ENCODE results near the gene MSLN.
"Not testable (repeated sequence)": the region's sequence is repeated elsewhere in the genome, so short reads cannot be mapped to it uniquely, and the experiment has no call there.

The MSLN gene

DNA sequence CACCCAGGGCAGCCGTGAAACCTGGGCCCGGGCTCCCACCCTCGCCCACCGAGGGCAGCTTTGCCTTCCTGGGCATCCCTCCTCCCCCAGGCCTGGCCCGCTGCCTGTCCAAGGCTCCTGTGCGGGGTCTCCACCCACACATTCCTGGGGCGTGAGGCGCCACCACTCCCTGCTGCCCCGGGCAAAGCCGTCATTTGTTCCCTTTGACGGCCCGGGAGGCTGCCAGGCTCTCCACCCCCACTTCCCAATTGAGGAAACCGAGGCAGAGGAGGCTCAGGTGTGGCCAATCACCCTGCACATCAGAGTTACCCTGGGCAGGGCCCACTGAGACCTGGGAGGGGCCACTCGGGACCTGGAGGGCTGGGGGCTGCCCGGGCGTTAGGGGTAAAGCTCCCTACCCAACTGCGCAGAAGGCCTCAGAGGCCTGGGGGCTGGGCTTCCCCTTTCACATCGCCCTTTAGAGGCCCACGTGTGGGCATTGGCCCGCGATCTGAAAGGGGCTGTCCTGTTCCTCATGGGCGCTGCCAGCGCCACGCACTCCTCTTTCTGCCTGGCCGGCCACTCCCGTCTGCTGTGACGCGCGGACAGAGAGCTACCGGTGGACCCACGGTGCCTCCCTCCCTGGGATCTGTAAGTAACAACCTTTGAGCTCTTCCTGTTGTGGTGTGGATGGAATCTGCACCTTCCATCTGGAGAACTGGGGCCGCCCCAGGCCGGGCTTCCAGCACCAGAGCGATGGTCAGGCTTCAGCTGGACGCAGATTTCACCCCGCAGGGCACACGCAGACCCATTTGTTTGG, at the start of gene MSLN:
Gene MSLN (plus strand): TSS at position 190 of the 799 bp plus-strand sequence. CDS start 1,947 bp downstream, outside the sequence.
- H3K27me3 Mint-ChIP-seq, result peaks cover 6% of the 10 kb centered on the region
- no peak within 1 kb of the TSS for H3K27ac Mint-ChIP-seq
- no peak within 1 kb of the TSS for H3K4me3 Mint-ChIP-seq
- H3K9me3 Mint-ChIP-seq (ENCODE audit: low read depth), result no peaks in the 10 kb centered on the region
- no peaks in the 10 kb centered on the region for H3K36me3 Mint-ChIP-seq
- no peaks in the 10 kb centered on the region for H3K4me1 Mint-ChIP-seq (ENCODE audit: low read depth)

DNA sequence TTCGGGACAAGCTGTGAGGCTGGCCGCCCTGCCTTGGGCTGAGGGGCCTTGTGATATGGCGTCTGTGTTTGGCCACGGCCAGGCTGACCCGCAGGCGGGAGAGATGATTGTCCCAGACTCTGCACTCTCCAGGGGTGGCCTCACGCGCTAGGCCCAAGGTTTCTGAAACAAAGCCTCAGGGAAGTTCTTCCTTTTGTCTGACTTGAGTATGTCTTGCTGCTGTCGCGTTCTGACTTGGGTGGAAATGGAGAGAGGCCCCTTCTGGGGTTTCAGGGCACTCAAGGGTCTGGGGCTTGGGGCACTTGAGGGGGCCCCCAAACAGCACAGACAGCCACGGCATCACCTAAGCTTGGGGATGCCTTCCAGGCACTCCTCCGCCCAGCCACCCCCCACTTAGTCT, 49.5 kb upstream of the MSLN start:
- Mint-ChIP-seq H3K9me3 (ENCODE audit: low read depth) (no peaks in the 10 kb centered on the region), H3K36me3 (no peaks in the 10 kb centered on the region), H3K27ac (no peak overlapping the region), H3K4me3 (no peak overlapping the region), H3K4me1 (ENCODE audit: low read depth) (peaks cover 8% of the 10 kb centered on the region), H3K27me3 (peaks cover 15% of the 10 kb centered on the region)

DNA sequence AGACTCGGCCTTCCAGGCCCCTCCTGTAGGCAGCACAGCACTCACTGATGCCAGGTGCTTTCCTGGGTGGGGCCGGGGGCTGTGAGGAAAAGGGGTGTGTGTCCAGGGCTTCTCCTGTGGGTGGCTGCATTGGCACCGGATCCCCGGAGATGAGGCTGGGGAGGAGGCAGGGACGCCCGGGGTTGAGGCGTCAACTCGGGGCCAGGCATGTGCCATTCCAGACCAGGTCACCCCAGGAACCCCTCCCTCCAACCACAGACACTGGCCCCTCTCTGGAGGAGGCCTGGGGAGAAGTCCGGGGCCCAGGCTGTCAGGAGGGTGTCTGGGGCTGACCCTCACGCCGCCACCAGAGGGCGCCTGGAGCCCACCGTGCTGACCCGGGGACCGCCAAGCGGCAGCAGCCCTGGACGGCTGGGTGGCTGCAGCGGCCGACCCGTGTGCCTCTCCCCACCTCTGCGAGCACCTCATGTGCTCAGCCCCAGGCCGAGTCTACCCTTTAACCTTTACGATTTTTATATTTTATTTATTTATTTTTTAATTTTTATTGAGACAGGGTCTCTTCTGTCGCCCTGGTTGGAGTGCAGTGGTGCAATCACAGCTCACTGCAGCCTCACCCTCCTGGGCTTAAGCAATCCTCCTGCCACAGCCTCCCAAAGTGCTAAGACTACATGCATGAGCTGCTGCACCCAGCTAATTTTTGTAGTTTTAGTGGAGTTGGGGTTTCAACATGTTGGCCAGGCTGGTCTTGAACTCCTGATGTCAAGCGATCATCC, 48.8 kb upstream of the MSLN start:
- no peaks in the 10 kb centered on the region for H3K36me3 Mint-ChIP-seq
- peaks cover 15% of the 10 kb centered on the region for H3K27me3 Mint-ChIP-seq
- peaks cover 7% of the 10 kb centered on the region for H3K4me1 Mint-ChIP-seq (ENCODE audit: low read depth)
- H3K27ac Mint-ChIP-seq, result no peak overlapping the region
- no peaks in the 10 kb centered on the region for H3K9me3 Mint-ChIP-seq (ENCODE audit: low read depth)
- no peak overlapping the region for H3K4me3 Mint-ChIP-seq

DNA sequence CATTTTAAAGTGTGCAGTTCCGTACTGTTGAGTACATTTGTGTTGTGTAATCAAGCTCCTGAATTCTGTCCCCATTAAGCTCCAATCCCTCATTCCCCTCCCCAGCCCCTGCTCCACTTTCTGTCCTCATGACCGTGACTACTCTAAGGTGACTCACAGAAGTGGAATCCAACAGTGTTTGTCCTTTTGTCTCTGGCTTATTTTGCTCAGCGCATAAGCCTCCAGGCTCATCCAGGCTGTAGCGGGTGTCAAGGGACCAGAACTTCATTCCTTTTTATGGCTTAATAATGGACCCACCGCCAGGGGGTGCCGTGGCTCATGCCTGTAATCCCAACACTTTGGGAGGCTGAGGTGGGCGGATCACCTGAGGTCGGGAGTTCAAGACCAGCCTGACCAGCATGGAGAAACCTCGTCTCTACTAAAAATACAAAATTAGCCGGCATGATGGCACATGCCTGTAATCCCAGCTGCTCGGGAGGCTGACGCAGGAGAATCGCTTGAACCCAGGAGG, 47.7 kb upstream of the MSLN start:
- not testable (repeated sequence) for H3K4me1 Mint-ChIP-seq (ENCODE audit: low read depth); H3K9me3 Mint-ChIP-seq (ENCODE audit: low read depth); H3K27ac Mint-ChIP-seq; H3K4me3 Mint-ChIP-seq; H3K36me3 Mint-ChIP-seq
- peaks cover 13% of the 10 kb centered on the region for H3K27me3 Mint-ChIP-seq

DNA sequence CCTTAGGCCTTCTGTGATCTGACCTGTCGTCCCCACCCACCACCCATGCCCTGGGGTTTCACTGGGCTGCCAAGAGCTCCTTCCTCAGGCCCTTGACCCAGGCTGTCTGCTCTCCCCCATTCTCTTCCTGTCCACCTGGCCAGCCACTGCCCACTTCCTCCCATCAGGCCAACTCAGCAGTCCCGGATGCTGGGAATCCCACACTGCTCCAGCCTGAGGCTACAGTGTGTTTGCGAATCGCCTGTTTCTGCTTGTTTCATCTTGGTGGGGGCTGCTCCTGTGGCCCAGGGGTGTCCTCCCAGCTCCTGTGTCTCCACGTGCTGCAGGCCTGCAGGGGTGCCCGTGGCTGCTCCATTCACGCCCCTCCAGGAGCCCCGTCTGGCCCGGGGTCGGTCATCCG, 46.5 kb upstream of the MSLN start:
- Mint-ChIP-seq H3K9me3 (ENCODE audit: low read depth) (no peaks in the 10 kb centered on the region), H3K36me3 (no peaks in the 10 kb centered on the region), H3K4me1 (ENCODE audit: low read depth) (peaks cover 10% of the 10 kb centered on the region), H3K27ac (no peak overlapping the region), H3K4me3 (peak overlapping the region; percentile 3), H3K27me3 (peaks cover 3% of the 10 kb centered on the region)

DNA sequence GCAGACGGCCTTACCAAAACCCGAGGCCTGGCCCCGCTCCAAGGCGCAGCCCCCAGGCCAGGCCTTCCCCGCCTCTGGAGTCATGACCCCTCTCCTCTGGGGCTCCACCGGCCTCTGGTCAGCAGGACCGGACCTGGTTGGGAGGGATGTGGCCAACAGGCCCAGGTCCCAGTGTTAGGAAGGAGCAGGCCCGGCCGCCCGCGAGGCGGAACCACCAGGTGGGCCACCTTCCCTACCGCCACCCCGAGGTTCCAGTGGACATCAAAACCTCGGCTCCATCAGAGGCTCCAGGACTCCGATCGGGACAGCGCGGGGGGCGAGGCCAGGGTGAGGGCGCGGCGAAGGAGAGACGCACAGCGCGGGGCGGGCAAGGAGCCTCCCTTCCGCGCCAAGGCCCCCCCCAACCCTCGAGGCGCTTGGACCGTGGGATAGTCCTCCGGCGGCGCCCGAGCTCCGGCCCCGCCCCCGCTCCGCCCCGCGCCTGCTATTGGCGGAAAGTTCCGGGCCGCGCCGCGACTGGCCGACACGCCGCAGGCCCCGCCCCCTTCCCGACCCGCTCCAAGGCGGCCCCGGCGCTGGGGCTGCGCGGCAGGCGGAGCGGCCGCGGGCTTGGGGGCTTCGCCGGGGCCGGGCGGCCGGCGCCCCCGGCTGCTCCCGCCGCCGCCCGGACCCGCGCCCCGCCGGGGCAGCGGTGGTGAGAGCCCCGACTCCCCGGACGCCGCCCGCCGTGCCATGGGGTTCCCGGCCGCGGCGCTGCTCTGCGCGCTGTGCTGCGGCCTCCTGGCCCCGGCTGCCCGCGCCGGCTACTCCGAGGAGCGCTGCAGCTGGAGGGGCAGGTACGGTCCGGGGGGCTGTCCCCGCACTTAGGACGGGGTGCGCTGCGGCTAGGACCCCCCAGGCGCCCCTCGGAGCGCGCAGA, 45.7 kb upstream of the MSLN start, which contains the start of gene METRN:
Gene METRN (plus strand): TSS at position 561 of the 919 bp plus-strand sequence. CDS start 172 bp downstream, at position 733.
- Mint-ChIP-seq H3K9me3 (ENCODE audit: low read depth) (no peaks in the 10 kb centered on the region), H3K27me3 (peaks cover 3% of the 10 kb centered on the region), H3K27ac (no peak within 1 kb of the TSS), H3K4me3 (peak within 1 kb of the TSS; percentile 78), H3K4me1 (ENCODE audit: low read depth) (peaks cover 16% of the 10 kb centered on the region), H3K36me3 (no peaks in the 10 kb centered on the region)

DNA sequence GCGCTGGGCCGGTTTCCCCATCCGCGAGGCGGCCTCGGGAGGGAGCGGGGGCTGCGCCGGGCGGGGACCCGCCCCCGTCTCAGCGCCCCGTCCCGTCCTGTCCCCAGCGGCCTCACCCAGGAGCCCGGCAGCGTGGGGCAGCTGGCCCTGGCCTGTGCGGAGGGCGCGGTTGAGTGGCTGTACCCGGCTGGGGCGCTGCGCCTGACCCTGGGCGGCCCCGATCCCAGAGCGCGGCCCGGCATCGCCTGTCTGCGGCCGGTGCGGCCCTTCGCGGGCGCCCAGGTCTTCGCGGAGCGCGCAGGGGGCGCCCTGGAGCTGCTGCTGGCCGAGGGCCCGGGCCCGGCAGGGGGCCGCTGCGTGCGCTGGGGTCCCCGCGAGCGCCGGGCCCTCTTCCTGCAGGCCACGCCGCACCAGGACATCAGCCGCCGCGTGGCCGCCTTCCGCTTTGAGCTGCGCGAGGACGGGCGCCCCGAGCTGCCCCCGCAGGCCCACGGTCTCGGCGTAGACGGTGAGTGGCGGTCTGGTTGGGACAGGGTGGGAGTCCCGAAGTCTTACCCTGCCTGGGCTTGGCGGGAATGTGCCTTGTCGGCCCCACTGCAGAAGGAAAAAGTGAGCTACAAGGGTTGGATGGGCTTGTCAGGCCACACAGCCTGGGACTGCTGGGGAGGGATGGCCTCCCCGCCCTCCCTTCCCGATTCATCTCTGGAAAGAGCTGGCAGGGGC, 44.9 kb upstream of the MSLN start:
- peaks cover 20% of the 10 kb centered on the region for H3K4me1 Mint-ChIP-seq (ENCODE audit: low read depth)
- H3K36me3 Mint-ChIP-seq, result no peaks in the 10 kb centered on the region
- peak overlapping the region; percentile 78 for H3K4me3 Mint-ChIP-seq
- H3K27ac Mint-ChIP-seq, result no peak overlapping the region
- no peaks in the 10 kb centered on the region for H3K9me3 Mint-ChIP-seq (ENCODE audit: low read depth)
- H3K27me3 Mint-ChIP-seq, result peaks cover 3% of the 10 kb centered on the region

DNA sequence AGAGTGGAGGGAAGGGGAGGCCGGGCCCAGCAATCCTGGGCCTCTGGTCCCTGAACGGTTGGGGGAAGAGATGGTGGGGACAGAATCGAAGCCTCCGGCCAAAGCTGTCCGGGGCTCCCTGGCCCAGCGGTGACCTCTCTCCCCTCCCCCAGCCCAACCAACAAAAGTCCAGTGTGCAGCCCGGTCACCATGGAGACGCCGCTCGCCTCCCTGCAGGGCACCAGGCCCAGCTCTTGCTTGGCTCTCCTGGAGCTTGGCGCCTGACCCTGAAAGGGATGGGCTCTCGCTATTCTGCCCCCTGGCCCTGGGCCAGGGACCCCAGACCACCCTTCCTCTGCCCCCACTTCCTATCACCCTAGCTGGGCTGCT, 44.4 kb upstream of the MSLN start:
- H3K27ac Mint-ChIP-seq, result no peak overlapping the region
- H3K27me3 Mint-ChIP-seq, result peaks cover 3% of the 10 kb centered on the region
- peaks cover 20% of the 10 kb centered on the region for H3K4me1 Mint-ChIP-seq (ENCODE audit: low read depth)
- H3K9me3 Mint-ChIP-seq (ENCODE audit: low read depth), result no peaks in the 10 kb centered on the region
- H3K36me3 Mint-ChIP-seq, result no peaks in the 10 kb centered on the region
- H3K4me3 Mint-ChIP-seq, result peak overlapping the region; percentile 78

DNA sequence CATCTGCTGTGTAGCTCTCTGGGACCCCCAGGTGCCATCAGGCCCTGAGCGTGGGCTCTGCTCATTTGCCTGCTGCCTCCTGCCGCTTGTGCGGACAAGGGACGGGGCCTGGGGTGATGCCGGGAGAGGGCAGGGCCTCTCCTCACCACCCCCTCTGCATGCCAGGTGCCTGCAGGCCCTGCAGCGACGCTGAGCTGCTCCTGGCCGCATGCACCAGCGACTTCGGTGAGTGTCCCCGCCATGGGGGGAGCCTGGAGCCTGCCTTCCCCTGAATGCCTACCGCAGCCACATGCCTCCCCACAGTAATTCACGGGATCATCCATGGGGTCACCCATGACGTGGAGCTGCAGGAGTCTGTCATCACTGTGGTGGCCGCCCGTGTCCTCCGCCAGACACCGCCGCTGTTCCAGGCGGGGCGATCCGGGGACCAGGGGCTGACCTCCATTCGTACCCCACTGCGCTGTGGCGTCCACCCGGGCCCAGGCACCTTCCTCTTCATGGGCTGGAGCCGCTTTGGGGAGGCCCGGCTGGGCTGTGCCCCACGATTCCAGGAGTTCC, 43.7 kb upstream of the MSLN start:
- H3K36me3 Mint-ChIP-seq, result no peaks in the 10 kb centered on the region
- H3K27me3 Mint-ChIP-seq, result peaks cover 3% of the 10 kb centered on the region
- no peak overlapping the region for H3K4me3 Mint-ChIP-seq
- no peak overlapping the region for H3K27ac Mint-ChIP-seq
- H3K9me3 Mint-ChIP-seq (ENCODE audit: low read depth), result no peaks in the 10 kb centered on the region
- H3K4me1 Mint-ChIP-seq (ENCODE audit: low read depth), result peaks cover 20% of the 10 kb centered on the region

DNA sequence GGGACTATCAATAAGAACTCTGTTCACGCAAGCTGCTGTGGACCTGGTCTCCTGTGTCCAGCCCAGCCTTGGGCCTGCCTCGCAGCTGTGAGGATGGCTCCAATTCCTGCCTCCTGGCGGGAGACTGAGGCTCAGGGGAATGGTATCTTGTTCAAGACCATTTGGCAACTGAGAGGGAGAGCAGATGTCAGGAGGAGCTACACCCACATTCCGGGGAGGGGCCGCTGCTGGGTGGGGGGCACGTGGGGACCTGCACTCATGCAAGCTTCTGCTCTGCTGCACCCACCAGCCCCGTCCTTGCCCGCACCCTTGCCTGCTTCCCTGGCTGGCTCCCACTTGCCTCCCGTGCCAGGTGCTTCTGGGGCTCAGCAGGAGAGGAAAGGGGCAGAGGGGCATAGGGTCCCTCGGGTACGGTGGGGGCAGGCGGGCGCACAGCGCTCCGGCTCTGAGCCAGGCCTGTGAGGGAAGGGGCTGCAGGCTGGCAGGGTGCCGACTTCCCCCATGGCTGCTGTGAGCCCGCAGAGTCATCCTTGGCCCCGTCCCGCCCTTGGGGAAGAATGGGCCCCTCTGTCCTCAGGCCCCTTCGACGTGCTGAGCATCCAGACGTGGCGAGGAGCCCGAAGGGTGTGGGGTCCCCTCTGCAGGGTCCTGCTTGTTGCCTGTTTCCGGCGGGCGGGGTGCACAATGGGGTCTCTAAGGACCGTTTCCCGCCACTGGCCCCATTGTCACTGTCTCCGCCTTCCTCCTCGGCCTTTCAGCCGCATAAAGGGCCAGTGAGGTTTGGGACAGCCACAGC, 42.9 kb upstream of the MSLN start:
- Mint-ChIP-seq H3K36me3 (no peaks in the 10 kb centered on the region), H3K4me1 (ENCODE audit: low read depth) (peaks cover 22% of the 10 kb centered on the region), H3K9me3 (ENCODE audit: low read depth) (no peaks in the 10 kb centered on the region), H3K27ac (no peak overlapping the region), H3K27me3 (peaks cover 2% of the 10 kb centered on the region), H3K4me3 (no peak overlapping the region)

DNA sequence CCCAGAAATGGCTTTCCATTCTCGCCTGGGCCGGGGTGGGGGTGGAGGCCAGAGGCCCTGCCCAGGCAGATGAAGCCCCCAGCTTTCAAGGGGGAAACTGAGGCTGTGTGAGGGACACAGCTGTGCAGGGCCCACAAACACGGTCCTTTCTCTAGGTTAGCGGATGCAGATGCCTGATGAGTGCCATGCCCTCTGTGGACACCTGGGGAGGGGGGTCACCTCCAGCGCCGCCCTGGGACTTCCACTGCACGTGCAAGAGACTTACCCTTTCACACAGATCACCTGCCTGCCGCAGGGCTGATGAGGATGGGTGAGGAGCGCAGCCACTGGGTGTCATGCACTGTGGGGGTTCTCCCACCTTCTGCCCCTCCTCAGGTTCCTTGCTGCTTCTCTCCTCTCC, 42.1 kb upstream of the MSLN start:
- no peaks in the 10 kb centered on the region for H3K36me3 Mint-ChIP-seq
- H3K4me1 Mint-ChIP-seq (ENCODE audit: low read depth), result peaks cover 24% of the 10 kb centered on the region
- H3K4me3 Mint-ChIP-seq, result peak overlapping the region; percentile 68
- H3K27ac Mint-ChIP-seq, result no peak overlapping the region
- H3K27me3 Mint-ChIP-seq, result no peaks in the 10 kb centered on the region
- no peaks in the 10 kb centered on the region for H3K9me3 Mint-ChIP-seq (ENCODE audit: low read depth)

DNA sequence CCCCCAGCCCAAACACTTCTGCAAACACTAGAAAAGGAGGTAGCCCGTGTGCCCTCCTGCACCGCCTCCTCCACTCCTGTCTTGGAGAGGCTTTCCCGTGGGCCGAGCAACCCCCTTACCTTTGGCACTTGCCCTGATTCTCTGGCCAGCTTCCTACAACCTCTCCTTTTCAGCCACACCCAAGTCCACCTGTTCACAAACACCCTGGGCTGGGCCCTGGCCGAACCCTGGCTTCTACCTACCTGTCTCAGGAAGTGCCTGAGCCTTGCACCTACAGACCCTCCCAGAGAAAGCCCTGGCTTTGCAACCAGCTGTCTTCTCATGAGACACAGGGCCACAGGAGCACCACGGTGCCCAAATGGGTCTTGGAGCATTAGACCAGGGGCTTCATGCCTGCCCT, 41.6 kb upstream of the MSLN start:
- peaks cover 26% of the 10 kb centered on the region for H3K4me1 Mint-ChIP-seq (ENCODE audit: low read depth)
- peak overlapping the region; percentile 68 for H3K27ac Mint-ChIP-seq
- H3K27me3 Mint-ChIP-seq, result no peaks in the 10 kb centered on the region
- H3K36me3 Mint-ChIP-seq, result no peaks in the 10 kb centered on the region
- H3K9me3 Mint-ChIP-seq (ENCODE audit: low read depth), result no peaks in the 10 kb centered on the region
- peak overlapping the region; percentile 68 for H3K4me3 Mint-ChIP-seq

DNA sequence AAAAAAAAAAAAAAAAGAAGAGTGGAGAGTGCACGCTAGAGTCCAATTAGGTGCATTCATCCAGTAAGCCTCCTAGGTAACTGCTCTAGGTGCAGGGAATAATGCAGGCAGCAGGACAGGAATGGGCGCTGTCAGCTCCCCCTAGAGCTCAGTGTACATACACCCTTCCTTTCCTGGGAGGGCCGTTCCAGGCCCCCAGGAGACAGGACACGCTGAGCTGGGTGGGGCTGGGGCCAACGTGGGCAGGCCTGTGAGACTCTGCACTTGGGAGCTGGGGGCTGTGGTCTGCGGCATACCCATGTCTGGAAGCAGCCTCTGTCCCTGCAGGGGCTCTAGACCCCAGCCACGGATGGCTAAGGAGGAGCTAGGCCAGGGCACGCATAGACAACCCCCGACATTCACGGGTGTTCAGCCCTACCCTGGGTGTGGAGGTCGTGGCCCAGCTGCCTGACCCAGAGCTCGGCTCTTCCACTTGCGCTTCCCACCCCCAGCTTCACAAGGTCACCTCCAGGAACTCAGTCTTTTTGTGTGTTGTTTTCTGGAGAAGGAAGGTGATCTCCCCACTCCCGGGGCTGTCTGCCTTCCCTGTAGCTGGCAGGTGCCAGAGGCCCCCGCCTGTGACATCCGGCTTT, 40.6 kb upstream of the MSLN start:
- Mint-ChIP-seq H3K9me3 (ENCODE audit: low read depth) (no peaks in the 10 kb centered on the region), H3K4me1 (ENCODE audit: low read depth) (peaks cover 26% of the 10 kb centered on the region), H3K27me3 (no peaks in the 10 kb centered on the region), H3K4me3 (peak overlapping the region; percentile 86), H3K36me3 (no peaks in the 10 kb centered on the region), H3K27ac (peak overlapping the region; percentile 86)

All from activated naive CD8-positive, alpha-beta T cell (primary cell).